Measurements from ENCODE around the gene ALDOB. TPM values are rescaled to one million over a fixed set of nuclear protein-coding genes. Genes with fewer than 3 reads are reported as not detected.

The ALDOB gene
- total RNA-seq, 1 experiment from 2014 or later: 1.2 TPM

- ATAC-seq: peak; percentile 83
Measured at GRCh38 chr9:101388507-101388993, 47.0 kb downstream of the ALDOB start.

More at GRCh38 chr9:101388507-101388993, 47.0 kb downstream of the ALDOB start:
- H3K4me2 ChIP-seq (ENCODE audit: low read length): no peak overlapping the region
- no peak for DNase-seq (ENCODE audit: low read depth, low spot score)
- ChIA-PET RAD21 (ENCODE audit: low non-redundant PET in 1 of 2, low total read pairs in 2 of 2, uncharacterized antibody in 2 of 2, unreplicated experiment in 2 of 2) (interaction anchor here (0.8 to 1.0 kb wide), 2 partner anchors 77 to 269 kb away, joined by 3 read pairs; no protein-coding TSS in a partner anchor), CTCF (interaction anchor here (0.7 to 2.2 kb wide), 15 partner anchors 8 to 787 kb away, joined by 3 to 21 read pairs (median 5); partner anchors contain the start of genes MRPL50 and ZNF189), POLR2A (interaction anchor here (1.4 kb wide), 1 partner anchor 10 kb away, joined by 10 read pairs; the partner anchor contains the start of genes MRPL50 and ZNF189)
- TF ChIP-seq CEBPB (IDR thresholded peaks at IDR 0.05; ENCODE audit: low read depth) (no peak), CTCF (IDR thresholded peaks at IDR 0.05 in 2 of 3, conservative IDR thresholded peaks at IDR 0.05 in 1 of 3; ENCODE audit: borderline replicate concordance in 1 of 3, insufficient read depth in 1 of 3, low read depth in 2 of 3, low read length in 2 of 3) (peak; percentile 11 to 53 (median 36); a peak in 5 of 6 replicates), CBX3 (IDR thresholded peaks at IDR 0.05; ENCODE audit: low read depth) (no peak), MAX (IDR thresholded peaks at IDR 0.05) (no peak), SP1 (IDR thresholded peaks at IDR 0.05; ENCODE audit: low read depth) (no peak)
- no peak overlapping the region for H3K27ac ChIP-seq (ENCODE audit: low read depth, low read length)
- H3K9me3 ChIP-seq (ENCODE audit: control insufficient read depth in 1 of 2, insufficient read depth in 1 of 2, low read depth in 1 of 2, low read length in 2 of 2): no peaks in the 10 kb centered on the region
- H3K79me2 ChIP-seq (ENCODE audit: insufficient read depth, low read length): peaks cover 33% of the 10 kb centered on the region
- H3K4me3 ChIP-seq (replicated peaks in 1 of 2; ENCODE audit: low read depth in 1 of 2, low read length in 2 of 2): no peak overlapping the region
- H3K9me2 ChIP-seq (ENCODE audit: insufficient read depth): no peaks in the 10 kb centered on the region
- BruUV-seq (replicated peaks): no TSS peak
- no peak overlapping the region for H3K9ac ChIP-seq (ENCODE audit: low read length)
- no peaks in the 10 kb centered on the region for H3K4me1 ChIP-seq (ENCODE audit: control insufficient read depth in 1 of 2, insufficient read depth in 2 of 2, low read length in 2 of 2)
- H4K20me1 ChIP-seq (ENCODE audit: insufficient read depth): peaks cover 16% of the 10 kb centered on the region; the same call in 1 of the 2 replicates
- H3K36me3 ChIP-seq (ENCODE audit: control insufficient read depth in 1 of 2, insufficient read depth in 2 of 2, low read length in 2 of 2): peaks cover 10 to 14% of the 10 kb centered on the region in 2 experiments; a peak in 3 of 4 replicates
- intact Hi-C loops (cut with micrococcal nuclease): no loop called here
- H2AFZ ChIP-seq (ENCODE audit: low read depth, low read length, poor library complexity, severe bottlenecking): no peak overlapping the region
- no peaks in the 10 kb centered on the region for H3K27me3 ChIP-seq (ENCODE audit: insufficient read depth, low read length)
